Mesendoderm (in vitro differentiated cells): Measurements from ENCODE around the gene IGFLR1.
A peak's percentile ranks its signal among the peaks of the same experiment; 100 is the strongest.

ENCODE experiments used
- DNase-seq: peaks from one replicate; pipeline ENCODE4 v3.0.0; 2013
- H2AK5ac ChIP-seq: 2 replicates; pipeline ENCODE4 v1.6.1; 2013; ENCODE audit warnings: low read length, inconsistent platforms
- H2BK120ac ChIP-seq: 2 replicates; pipeline ENCODE4 v1.6.1; 2013; ENCODE audit warnings: low read depth, mild to moderate bottlenecking, low read length, moderate library complexity, mixed read lengths
- H2BK15ac ChIP-seq: replicated peaks from 2 replicates; pipeline ENCODE4 v1.6.1; 2013; ENCODE audit warnings: low read depth, mild to moderate bottlenecking, moderate library complexity
- H2BK5ac ChIP-seq: 2 replicates; pipeline ENCODE4 v1.6.1; 2013; ENCODE audit warnings: low read length, inconsistent platforms
- H3K18ac ChIP-seq: 2 replicates; pipeline ENCODE4 v1.6.1; 2013; ENCODE audit warnings: mild to moderate bottlenecking, low read length, mixed read lengths
- H3K23ac ChIP-seq: one replicate; pipeline ENCODE4 v1.6.1; 2013; ENCODE audit warnings: low read length
- H3K27ac ChIP-seq: 2 replicates; pipeline ENCODE4 v1.5.1; 2013; ENCODE audit warnings: low read depth, mild to moderate bottlenecking, inconsistent platforms, low read length, moderate library complexity
- H3K27me3 ChIP-seq: 2 replicates; pipeline ENCODE4 v1.6.1; 2013; ENCODE audit warnings: low read length, control low read depth, mild to moderate bottlenecking, inconsistent platforms; ENCODE audit not compliant: insufficient read depth, poor library complexity
- H3K36me3 ChIP-seq: 2 replicates; pipeline ENCODE4 v1.6.1; 2013; ENCODE audit warnings: low read length, inconsistent platforms; ENCODE audit not compliant: control insufficient read depth, insufficient read depth
- H3K4ac ChIP-seq: one replicate; pipeline ENCODE4 v1.6.1; 2013; ENCODE audit warnings: low read depth, mild to moderate bottlenecking, low read length, moderate library complexity
- H3K4me1 ChIP-seq: 2 replicates; pipeline ENCODE4 v1.6.1; 2013; ENCODE audit warnings: low read depth, low read length, inconsistent platforms; ENCODE audit not compliant: control insufficient read depth
- H3K4me2 ChIP-seq: 2 replicates; pipeline ENCODE4 v1.6.1; 2013; ENCODE audit warnings: low read length
- H3K4me3 ChIP-seq: 2 replicates; pipeline ENCODE4 v1.5.1; 2013; ENCODE audit warnings: mild to moderate bottlenecking, low read length
- H3K56ac ChIP-seq: one replicate; pipeline ENCODE4 v1.6.1; 2013; ENCODE audit warnings: low read length
- H3K79me1 ChIP-seq: 2 replicates; pipeline ENCODE4 v1.6.1; 2013; ENCODE audit warnings: low read length, inconsistent platforms
- H3K79me2 ChIP-seq: 2 replicates; pipeline ENCODE4 v1.6.1; 2013; ENCODE audit warnings: mild to moderate bottlenecking, low read length; ENCODE audit not compliant: control insufficient read depth, insufficient read depth
- H3K9ac ChIP-seq: 2 replicates; pipeline ENCODE4 v1.6.1; 2013; ENCODE audit warnings: low read length, inconsistent platforms
- H4K5ac ChIP-seq: one replicate; pipeline ENCODE4 v1.6.1; 2013; ENCODE audit warnings: low read length
- H4K8ac ChIP-seq: one replicate; pipeline ENCODE4 v1.6.1; 2013; ENCODE audit warnings: low read depth, mild to moderate bottlenecking, control low read depth, low read length, moderate library complexity
- WGBS: extraction: QIAGEN DNeasy Blood & Tissue Kit; methylation state at CpG from one replicate; pipeline ENCODE4 v1.1.7; 2013; ENCODE audit warnings: low lambda C conversion rate, missing lambda C conversion rate; ENCODE audit not compliant: insufficient coverage; ENCODE audit errors: extremely low coverage; 5-methylcytosine and 5-hydroxymethylcytosine counted together

The IGFLR1 gene

DNA sequence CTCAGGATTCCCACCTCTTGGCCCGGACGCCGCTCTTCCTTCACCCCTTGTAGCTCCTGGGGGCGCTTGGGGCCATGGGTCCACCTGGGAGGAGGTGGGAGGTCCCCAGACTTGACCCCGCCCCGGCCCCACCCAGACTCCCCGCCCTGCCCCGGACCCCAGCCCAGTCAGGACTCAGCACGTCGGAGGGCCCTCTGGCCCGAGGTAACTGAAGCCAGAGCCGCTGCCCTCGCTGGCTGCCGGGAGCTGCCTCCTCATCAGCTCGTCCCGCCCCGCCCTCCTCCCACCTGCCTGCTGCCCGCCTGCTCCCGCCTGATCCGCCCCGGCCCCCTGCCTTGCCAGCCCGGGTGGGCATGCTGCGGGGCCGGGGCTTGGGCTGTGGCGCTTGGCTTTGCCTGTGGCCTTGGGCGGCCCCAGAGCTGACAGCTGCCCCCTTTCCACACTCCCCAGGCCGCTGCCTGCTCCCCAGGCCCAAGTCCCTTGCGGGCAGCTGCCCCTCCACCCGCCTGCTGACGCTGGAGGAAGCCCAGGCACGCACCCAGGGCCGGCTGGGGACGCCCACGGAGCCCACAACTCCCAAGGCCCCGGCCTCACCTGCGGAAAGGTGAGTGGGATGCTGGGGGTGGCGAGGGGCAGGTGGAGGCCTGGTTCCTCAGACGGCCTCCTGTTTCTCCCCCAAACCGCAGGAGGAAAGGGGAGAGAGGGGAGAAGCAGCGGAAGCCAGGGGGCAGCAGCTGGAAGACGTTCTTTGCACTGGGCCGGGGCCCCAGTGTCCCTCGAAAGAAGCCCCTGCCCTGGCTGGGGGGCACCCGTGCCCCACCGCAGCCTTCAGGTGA is 42.5 kb upstream of the IGFLR1 start:
- no peak overlapping the region for H2BK5ac ChIP-seq
- no peak overlapping the region for H2BK15ac ChIP-seq
- no peak overlapping the region for H2AK5ac ChIP-seq
- WGBS, result no CpG with 5 or more reads among the region's 45 CpGs
- no peak overlapping the region for H4K8ac ChIP-seq
- peak overlapping the region; percentile 80 for H3K9ac ChIP-seq
- peak overlapping the region; percentile 87 for H3K4me2 ChIP-seq
- H3K27ac ChIP-seq, result no peak overlapping the region
- H3K18ac ChIP-seq, result no peak overlapping the region
- peak; percentile 88 for DNase-seq
- no peak overlapping the region for H2BK120ac ChIP-seq
- no peak overlapping the region for H4K5ac ChIP-seq
- no peak overlapping the region for H3K4ac ChIP-seq
- H3K27me3 ChIP-seq, result no peaks in the 10 kb centered on the region
- H3K4me3 ChIP-seq, result peak overlapping the region; percentile 33
- no peaks in the 10 kb centered on the region for H3K79me1 ChIP-seq
- H3K56ac ChIP-seq, result peak overlapping the region; percentile 89
- H3K23ac ChIP-seq, result peak overlapping the region; percentile 94
- no peaks in the 10 kb centered on the region for H3K79me2 ChIP-seq
- no peaks in the 10 kb centered on the region for H3K36me3 ChIP-seq
- H3K4me1 ChIP-seq, result no peaks in the 10 kb centered on the region

GRCh38 chr19:35783469-35784434 is 41.5 kb upstream of the IGFLR1 start:
- no peak overlapping the region for H3K4ac ChIP-seq
- no peak overlapping the region for H3K27ac ChIP-seq
- peak overlapping the region; percentile 61 for H3K9ac ChIP-seq
- WGBS, result no CpG with 5 or more reads among the region's 28 CpGs
- no peak overlapping the region for H2BK5ac ChIP-seq
- peak overlapping the region; percentile 81 for H3K56ac ChIP-seq
- H3K18ac ChIP-seq, result no peak overlapping the region
- no peak overlapping the region for H4K5ac ChIP-seq
- H4K8ac ChIP-seq, result no peak overlapping the region
- no peaks in the 10 kb centered on the region for H3K4me1 ChIP-seq
- H3K36me3 ChIP-seq, result no peaks in the 10 kb centered on the region
- no peak overlapping the region for H3K23ac ChIP-seq
- no peak overlapping the region for H2AK5ac ChIP-seq
- no peak overlapping the region for H3K4me3 ChIP-seq
- H2BK120ac ChIP-seq, result no peak overlapping the region
- peak overlapping the region; percentile 56 for H3K4me2 ChIP-seq
- no peaks in the 10 kb centered on the region for H3K27me3 ChIP-seq
- H3K79me2 ChIP-seq, result no peaks in the 10 kb centered on the region
- peak; percentile 50 for DNase-seq
- H2BK15ac ChIP-seq, result no peak overlapping the region
- no peaks in the 10 kb centered on the region for H3K79me1 ChIP-seq

DNA sequence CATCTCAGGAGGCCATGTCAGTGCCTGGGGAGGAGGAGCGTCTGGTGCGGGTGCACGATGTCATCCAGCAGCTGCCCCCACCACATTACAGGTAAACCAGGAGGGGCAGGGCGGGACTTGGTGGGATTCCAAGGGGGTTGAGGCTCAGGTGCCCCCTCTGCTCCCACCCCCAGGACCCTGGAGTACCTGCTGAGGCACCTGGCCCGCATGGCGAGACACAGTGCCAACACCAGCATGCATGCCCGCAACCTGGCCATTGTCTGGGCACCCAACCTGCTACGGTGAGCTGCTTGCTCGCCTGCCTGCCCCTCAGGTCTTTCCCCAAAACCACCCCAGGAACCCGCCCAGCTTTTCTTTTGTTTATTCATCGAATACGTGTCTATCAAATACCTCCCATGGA is 40.3 kb upstream of the IGFLR1 start:
- Histone ChIP-seq H3K9ac (no peak overlapping the region), H3K56ac (no peak overlapping the region), H2BK120ac (no peak overlapping the region), H3K79me2 (no peaks in the 10 kb centered on the region), H4K8ac (no peak overlapping the region), H3K18ac (no peak overlapping the region), H2BK15ac (no peak overlapping the region), H3K27ac (no peak overlapping the region), H3K4me2 (no peak overlapping the region), H2AK5ac (no peak overlapping the region), H4K5ac (no peak overlapping the region), H2BK5ac (no peak overlapping the region), H3K4ac (no peak overlapping the region), H3K23ac (no peak overlapping the region), H3K27me3 (no peaks in the 10 kb centered on the region), H3K4me1 (no peaks in the 10 kb centered on the region), H3K36me3 (no peaks in the 10 kb centered on the region), H3K4me3 (no peak overlapping the region), H3K79me1 (no peaks in the 10 kb centered on the region)
- no CpG with 5 or more reads among the region's 12 CpGs for WGBS
- DNase-seq, result no peak

- no peaks in the 10 kb centered on the region for H3K36me3 ChIP-seq
- H3K27me3 ChIP-seq, result no peaks in the 10 kb centered on the region
- H3K18ac ChIP-seq, result no peak overlapping the region
- H3K27ac ChIP-seq, result no peak overlapping the region
- no peak overlapping the region for H3K4ac ChIP-seq
- H3K4me1 ChIP-seq, result peaks cover 5% of the 10 kb centered on the region
- no peak overlapping the region for H4K5ac ChIP-seq
- H3K4me3 ChIP-seq, result no peak overlapping the region
- H4K8ac ChIP-seq, result no peak overlapping the region
- no peak for DNase-seq
- no peak overlapping the region for H3K23ac ChIP-seq
- H2BK120ac ChIP-seq, result no peak overlapping the region
- H2BK5ac ChIP-seq, result no peak overlapping the region
- H2AK5ac ChIP-seq, result no peak overlapping the region
- no peak overlapping the region for H2BK15ac ChIP-seq
- no peaks in the 10 kb centered on the region for H3K79me1 ChIP-seq
- no peak overlapping the region for H3K9ac ChIP-seq
- no CpG with 5 or more reads among the region's 9 CpGs for WGBS
- H3K79me2 ChIP-seq, result no peaks in the 10 kb centered on the region
- no peak overlapping the region for H3K56ac ChIP-seq
- H3K4me2 ChIP-seq, result no peak overlapping the region
Observed at GRCh38 chr19:35781650-35782049, 39.4 kb upstream of the IGFLR1 start.

DNA sequence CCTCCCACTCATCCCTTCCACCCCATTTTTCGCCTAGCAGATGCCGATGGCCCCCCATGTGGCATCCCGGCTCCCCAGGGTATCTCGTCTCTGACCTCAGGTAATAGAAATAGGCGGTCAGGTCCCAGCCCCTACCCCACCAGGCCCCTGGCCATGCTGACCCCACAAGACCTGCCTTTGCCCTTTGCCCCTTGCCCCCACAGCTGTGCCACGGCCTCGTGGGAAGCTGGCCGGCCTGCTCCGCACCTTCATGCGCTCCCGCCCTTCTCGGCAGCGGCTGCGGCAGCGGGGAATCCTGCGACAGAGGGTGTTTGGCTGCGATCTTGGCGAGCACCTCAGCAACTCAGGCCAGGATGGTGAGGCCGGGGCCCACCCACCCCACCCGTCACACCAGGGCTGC is 38.5 kb upstream of the IGFLR1 start:
- DNase-seq, result no peak
- Histone ChIP-seq H3K79me1 (no peaks in the 10 kb centered on the region), H4K8ac (no peak overlapping the region), H2BK120ac (no peak overlapping the region), H3K4me1 (peaks cover 8% of the 10 kb centered on the region), H3K36me3 (no peaks in the 10 kb centered on the region), H3K4ac (no peak overlapping the region), H3K27me3 (no peaks in the 10 kb centered on the region), H2BK15ac (no peak overlapping the region), H3K79me2 (no peaks in the 10 kb centered on the region), H3K4me3 (no peak overlapping the region), H3K27ac (no peak overlapping the region), H3K23ac (no peak overlapping the region), H4K5ac (no peak overlapping the region), H2AK5ac (no peak overlapping the region), H2BK5ac (no peak overlapping the region), H3K9ac (no peak overlapping the region), H3K56ac (no peak overlapping the region), H3K4me2 (no peak overlapping the region), H3K18ac (no peak overlapping the region)
- WGBS, result no CpG with 5 or more reads among the region's 20 CpGs
